HepG2 (cell line): Measurements from ENCODE around the gene NMBR. TPM values are rescaled to one million over a fixed set of nuclear protein-coding genes. Genes with fewer than 3 reads are reported as not detected.

Experiments used
- AKAP8 ChIP-seq: sonication (generic); formaldehyde crosslinking; IDR thresholded peaks from 2 replicates; pipeline ENCODE4 v1.5.1; 2020; ENCODE audit warnings: mild to moderate bottlenecking, missing genetic modification reagents
- CHD2 ChIP-seq: IDR thresholded peaks from 2 replicates; pipeline ENCODE4 v1.6.1; 2011; ENCODE audit warnings: low read depth, low read length, improper control_type of control experiment
- CREBL2 ChIP-seq: sonication (generic); formaldehyde crosslinking; IDR thresholded peaks from 2 replicates; pipeline ENCODE4 v1.8.1; 2023; ENCODE audit warnings: missing genetic modification reagents, mild to moderate bottlenecking, borderline replicate concordance
- ETV5 ChIP-seq: IDR thresholded peaks from 2 replicates; pipeline ENCODE4 v1.6.1; 2018; ENCODE audit warnings: missing biosample characterization, missing genetic modification reagents, inconsistent platforms, borderline replicate concordance
- IKZF4 ChIP-seq: sonication (generic); formaldehyde crosslinking; IDR thresholded peaks from 2 replicates; pipeline ENCODE4 v1.5.1; 2020; ENCODE audit warnings: borderline replicate concordance, mild to moderate bottlenecking, low read depth, missing genetic modification reagents; ENCODE audit errors: not compliant biosample characterization
- NR2F6 ChIP-seq, 2 experiments: IDR thresholded peaks; 2 replicates each; pipeline ENCODE4 v1.6.1; 2016; ENCODE audit warnings: antibody characterized with exemption in 1 of 2, mild to moderate bottlenecking in 1 of 2
- RARA ChIP-seq: IDR thresholded peaks from 2 replicates; pipeline ENCODE4 v1.6.1; 2016; ENCODE audit warnings: missing genetic modification reagents, missing compliant biosample characterization
- SMAD3 ChIP-seq: sonication (generic); formaldehyde crosslinking; IDR thresholded peaks from 2 replicates; pipeline ENCODE4 v1.4.0; 2020; ENCODE audit warnings: missing genetic modification reagents
- STAT6 ChIP-seq: sonication (generic); formaldehyde crosslinking; IDR thresholded peaks from 2 replicates; pipeline ENCODE4 v1.4.0; 2020; ENCODE audit warnings: missing genetic modification reagents, mild to moderate bottlenecking, borderline replicate concordance
- ZNF276 ChIP-seq: sonication (generic); formaldehyde crosslinking; IDR thresholded peaks from 2 replicates; pipeline ENCODE4 v1.4.0; 2020; ENCODE audit warnings: mild to moderate bottlenecking, low read depth, missing genetic modification reagents
- ZNF407 ChIP-seq: sonication (generic); formaldehyde crosslinking; IDR thresholded peaks from one replicate; pipeline ENCODE4 v1.5.1; 2020; ENCODE audit warnings: mild to moderate bottlenecking, missing genetic modification reagents; ENCODE audit errors: not compliant biosample characterization
- ZNF501 ChIP-seq: sonication (generic); formaldehyde crosslinking; IDR thresholded peaks from 2 replicates; pipeline ENCODE4 v1.5.1; 2020; ENCODE audit warnings: mild to moderate bottlenecking, moderate library complexity, missing genetic modification reagents
- ZNF691 ChIP-seq: sonication (generic); formaldehyde crosslinking; IDR thresholded peaks from 2 replicates; pipeline ENCODE4 v1.4.0; 2020; ENCODE audit warnings: missing genetic modification reagents, low read depth, mild to moderate bottlenecking, borderline replicate concordance
- polyA plus RNA-seq, 8 experiments: library from polyadenylated mRNA; depleted of rRNA in 3 of 8; stranded (reverse) in 7 of 8; unstranded in 1 of 8; fragments of >200 nt; fragmentation: Illumina TruSeq in 4 of 8; extraction: Trizol in 4 of 8; gene quantifications; 2 replicates each; pipeline versions ENCODE4 v1.2.1 to v1.2.3, GENCODE V29; 2011 to 2016; ENCODE audit warnings: low read depth in 4 of 8, missing spikeins in 1 of 8, mixed read lengths in 1 of 8; ENCODE audit not compliant: insufficient read depth in 1 of 8
- total RNA-seq, 5 experiments: library from RNA; depleted of rRNA; stranded (reverse); fragments of >200 nt; fragmentation: Illumina TruSeq; extraction: Trizol; gene quantifications; 2 replicates each; pipeline ENCODE4 v1.2.3, GENCODE V29; 2016; ENCODE audit warnings: low read depth in 1 of 5

Gene NMBR
- total and polyA plus RNA-seq, 2 of the 13 experiments (the other 11 are each of a cell fraction or from before 2014, with no cell fraction given): not detected

- TF ChIP-seq CREBL2 (CRISPR knock-in tag) (peak; percentile 61; the same call in 1 of the 2 replicates), ZNF691 (CRISPR knock-in tag) (peak; percentile 98), RARA (CRISPR knock-in tag) (no peak; the same call in none of the 2 replicates), NR2F6 (IDR thresholded peaks at IDR 0.05) (peak; percentile 34), NR2F6 (CRISPR knock-in tag; IDR thresholded peaks at IDR 0.05) (peak; percentile 82; the same call in 1 of the 2 replicates), ZNF276 (CRISPR knock-in tag) (peak; percentile 37; the same call in 1 of the 2 replicates), ZNF501 (CRISPR knock-in tag) (peak; percentile 100), AKAP8 (CRISPR knock-in tag) (0 out of 2 replicates have a peak, but pooled peaks have one; percentile 68), ZNF407 (CRISPR knock-in tag) (peak; percentile 75), IKZF4 (CRISPR knock-in tag) (no peak), CHD2 (no peak), SMAD3 (CRISPR knock-in tag) (peak; percentile 99), STAT6 (CRISPR knock-in tag) (peak; percentile 96), ETV5 (CRISPR knock-in tag) (peak; percentile 92)
Observed at GRCh38 chr6:142146828-142147662, at the start of gene NMBR, which contains the start of gene VTA1 (continued).
